NCI-H345 treated with DMSO at 0.1 percent for 48 hours (cell line): ENCODE results near the gene ABCC3.
"Not testable (repeated sequence)": the region's sequence is repeated elsewhere in the genome, so short reads cannot be mapped to it uniquely, and the experiment has no call there.

Source experiments
- DNase-seq: peaks from one replicate; lab custom pipeline; 2025; ENCODE audit not compliant: unreplicated experiment; lab: John Stamatoyannopoulos, UW

The ABCC3 gene

DNA sequence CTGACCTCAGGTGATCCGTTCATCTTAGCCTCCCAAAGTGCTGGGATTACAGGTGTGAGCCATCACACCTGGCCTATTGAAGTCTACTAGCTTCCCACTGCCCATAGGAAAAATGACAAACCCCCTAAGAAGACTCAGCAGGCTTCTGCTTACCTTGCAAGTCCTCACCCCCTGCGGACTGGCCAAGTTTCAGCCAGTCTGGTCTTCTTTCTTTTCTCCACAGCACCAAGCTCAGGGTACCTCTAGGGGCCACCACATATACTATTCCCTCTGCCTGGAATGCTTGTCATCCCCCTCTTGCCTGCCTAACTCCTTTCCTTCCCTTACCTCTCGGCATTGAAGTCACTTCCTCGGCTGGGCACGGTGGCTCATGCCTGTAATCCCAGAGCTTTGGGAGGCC is 31.2 kb downstream of the ABCC3 start:
- DNase-seq, result no peak

DNA sequence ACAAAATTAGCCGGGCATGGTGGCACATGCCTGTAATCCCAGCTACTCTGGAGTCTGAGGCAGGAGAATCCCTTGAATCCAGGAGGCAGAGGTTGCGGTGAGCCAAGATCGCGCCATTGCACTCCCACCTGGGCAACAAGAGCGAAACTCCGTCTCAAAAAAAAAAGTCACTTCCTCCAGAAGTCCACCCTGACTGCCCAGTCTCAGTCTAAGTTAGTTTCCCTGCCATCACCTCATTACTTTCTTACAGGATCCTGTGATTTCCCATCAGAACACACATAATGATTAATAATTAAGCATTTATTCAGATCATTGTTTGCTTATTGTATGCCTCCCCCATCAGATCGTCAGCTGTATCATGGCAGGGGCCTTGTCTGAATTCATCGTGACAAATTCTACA is 31.6 kb downstream of the ABCC3 start:
- no peak for DNase-seq

DNA sequence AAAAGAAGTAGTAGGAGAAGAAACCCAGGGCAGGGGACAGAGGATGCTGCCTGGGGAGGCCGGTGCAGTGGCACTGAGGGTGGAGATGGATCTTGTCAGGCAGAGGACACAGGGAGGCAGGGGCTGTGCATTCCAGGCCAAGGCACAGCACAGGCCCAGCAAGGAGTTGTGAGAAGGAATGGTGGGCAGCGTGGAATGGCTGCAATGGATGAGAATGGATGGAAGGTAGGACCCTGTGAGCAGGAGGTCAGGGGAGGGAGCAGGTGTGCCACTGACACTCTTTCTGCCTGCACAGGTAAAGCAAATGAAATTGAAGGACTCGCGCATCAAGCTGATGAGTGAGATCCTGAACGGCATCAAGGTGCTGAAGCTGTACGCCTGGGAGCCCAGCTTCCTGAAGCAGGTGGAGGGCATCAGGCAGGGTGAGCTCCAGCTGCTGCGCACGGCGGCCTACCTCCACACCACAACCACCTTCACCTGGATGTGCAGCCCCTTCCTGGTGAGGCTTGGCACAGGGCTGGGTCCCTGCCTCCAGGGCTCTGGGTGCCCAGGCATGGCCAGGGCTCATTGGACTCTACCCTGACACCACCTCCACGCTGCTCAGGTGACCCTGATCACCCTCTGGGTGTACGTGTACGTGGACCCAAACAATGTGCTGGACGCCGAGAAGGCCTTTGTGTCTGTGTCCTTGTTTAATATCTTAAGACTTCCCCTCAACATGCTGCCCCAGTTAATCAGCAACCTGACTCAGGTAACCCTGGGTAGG is 32.8 kb downstream of the ABCC3 start:
- no peak for DNase-seq

DNA sequence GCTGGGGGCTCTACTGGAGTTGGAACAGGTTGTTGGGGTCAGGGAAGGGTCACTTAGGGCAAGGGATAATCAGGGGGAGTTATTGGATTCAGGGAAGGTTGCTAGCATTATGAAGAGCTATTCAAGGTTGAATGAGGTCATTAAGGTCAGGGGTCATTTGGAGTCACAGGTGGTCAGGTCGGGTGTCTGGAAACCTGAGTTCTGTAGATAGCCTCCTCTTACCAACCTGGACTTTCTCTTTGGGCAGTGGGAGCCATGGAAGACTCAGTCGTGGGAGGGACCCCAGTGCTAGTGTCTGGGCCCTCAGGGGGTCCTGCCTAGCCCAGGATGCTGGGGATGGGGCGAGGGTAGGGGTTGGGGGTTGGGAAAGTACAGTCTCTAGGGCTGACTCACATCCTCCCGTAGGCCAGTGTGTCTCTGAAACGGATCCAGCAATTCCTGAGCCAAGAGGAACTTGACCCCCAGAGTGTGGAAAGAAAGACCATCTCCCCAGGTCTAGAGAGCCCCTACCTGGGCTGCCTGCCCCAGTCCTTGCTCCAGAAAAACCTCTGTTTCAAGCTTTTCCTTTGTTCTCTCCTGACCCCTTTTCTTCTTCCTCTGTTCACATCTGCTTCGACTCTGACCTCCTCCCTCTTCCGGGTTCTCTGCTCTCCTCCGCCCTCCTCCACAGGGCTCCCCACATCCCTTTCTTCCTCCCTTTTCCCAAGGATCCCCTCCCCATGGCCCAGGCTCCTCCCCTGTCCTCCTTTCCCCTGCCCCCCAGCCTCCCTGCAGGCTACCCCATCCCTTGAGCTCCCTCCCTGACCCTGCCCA is 33.5 kb downstream of the ABCC3 start:
- no peak for DNase-seq

DNA sequence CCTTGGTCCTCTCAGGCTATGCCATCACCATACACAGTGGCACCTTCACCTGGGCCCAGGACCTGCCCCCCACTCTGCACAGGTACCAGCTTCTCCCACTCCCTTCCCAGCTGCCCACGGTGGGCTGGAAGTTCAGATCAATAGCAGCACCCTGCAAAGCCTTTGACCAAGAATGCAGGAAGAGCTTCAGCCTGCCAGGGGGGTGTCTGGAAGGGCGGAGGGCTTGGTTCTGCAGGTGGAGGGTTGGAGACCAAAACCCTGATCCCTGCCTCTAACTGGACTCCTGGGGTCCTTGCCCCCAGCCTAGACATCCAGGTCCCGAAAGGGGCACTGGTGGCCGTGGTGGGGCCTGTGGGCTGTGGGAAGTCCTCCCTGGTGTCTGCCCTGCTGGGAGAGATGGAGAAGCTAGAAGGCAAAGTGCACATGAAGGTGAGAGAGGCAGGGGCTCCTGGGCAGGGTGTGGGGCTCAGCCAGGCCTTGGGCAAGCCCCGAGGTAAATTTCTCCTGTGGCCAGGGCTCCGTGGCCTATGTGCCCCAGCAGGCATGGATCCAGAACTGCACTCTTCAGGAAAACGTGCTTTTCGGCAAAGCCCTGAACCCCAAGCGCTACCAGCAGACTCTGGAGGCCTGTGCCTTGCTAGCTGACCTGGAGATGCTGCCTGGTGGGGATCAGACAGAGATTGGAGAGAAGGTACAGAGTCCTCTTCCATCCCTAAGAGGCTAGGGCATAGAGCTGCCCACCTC is 34.3 kb downstream of the ABCC3 start:
- no peak for DNase-seq

DNA sequence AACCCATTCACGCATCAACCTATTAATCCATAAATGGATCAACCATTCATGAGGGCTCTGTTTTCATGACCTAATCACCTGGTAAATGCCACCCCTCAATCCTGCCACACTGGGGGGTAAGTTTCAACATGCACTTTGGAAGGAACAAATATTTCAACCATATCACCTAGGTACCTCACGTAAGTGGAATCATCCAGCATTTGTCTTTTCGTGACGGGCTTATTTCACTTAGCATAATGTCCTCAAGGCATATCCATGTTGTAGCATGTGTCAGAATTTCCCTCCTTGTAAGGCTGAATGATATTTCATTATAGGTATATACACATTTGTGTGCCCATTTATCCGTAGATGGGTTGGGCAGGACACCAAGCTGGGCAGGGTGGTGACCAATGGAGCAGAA is 37.4 kb downstream of the ABCC3 start:
- no peak for DNase-seq

DNA sequence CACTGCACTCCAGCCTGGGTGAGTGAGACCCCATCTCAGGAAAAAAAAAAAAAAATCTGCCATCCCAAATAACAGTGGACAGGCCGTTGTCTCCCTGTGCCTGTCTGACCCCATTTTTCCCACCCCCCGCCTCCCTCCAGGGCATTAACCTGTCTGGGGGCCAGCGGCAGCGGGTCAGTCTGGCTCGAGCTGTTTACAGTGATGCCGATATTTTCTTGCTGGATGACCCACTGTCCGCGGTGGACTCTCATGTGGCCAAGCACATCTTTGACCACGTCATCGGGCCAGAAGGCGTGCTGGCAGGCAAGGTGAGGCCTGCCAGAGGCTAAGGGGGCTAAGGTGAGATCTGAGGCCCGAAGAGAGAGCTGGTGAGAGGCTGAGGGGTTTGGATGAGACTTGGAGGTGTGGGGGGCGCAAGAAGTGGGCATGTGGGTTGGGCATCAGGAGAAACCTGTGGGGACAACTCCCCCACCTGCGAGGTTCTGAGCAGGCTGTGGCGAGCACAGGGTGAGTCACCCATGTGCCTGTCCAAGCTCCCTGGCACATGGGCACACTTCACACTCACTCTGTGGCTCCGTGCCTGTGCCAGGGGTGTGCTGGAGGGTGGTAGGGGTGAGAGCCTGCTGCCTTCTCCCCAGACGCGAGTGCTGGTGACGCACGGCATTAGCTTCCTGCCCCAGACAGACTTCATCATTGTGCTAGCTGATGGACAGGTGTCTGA is 38.3 kb downstream of the ABCC3 start:
- no peak for DNase-seq

DNA sequence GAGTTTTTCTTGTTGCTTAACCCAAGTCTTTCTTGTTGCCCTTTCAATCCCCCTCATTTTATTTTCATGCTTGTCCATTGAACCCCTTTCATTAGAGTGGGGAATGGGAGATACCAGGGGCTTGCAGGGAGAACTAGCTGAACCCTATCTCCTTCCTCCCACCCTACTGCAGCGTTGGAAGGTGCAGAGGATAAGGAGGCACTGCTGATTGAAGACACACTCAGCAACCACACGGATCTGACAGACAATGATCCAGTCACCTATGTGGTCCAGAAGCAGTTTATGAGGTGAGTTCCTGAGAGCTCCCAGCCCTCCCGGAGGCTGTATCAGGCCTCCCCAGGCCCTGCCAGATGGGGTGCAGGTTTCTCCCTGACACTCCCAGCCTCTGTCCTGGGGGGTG is 40.5 kb downstream of the ABCC3 start:
- DNase-seq, result no peak

DNA sequence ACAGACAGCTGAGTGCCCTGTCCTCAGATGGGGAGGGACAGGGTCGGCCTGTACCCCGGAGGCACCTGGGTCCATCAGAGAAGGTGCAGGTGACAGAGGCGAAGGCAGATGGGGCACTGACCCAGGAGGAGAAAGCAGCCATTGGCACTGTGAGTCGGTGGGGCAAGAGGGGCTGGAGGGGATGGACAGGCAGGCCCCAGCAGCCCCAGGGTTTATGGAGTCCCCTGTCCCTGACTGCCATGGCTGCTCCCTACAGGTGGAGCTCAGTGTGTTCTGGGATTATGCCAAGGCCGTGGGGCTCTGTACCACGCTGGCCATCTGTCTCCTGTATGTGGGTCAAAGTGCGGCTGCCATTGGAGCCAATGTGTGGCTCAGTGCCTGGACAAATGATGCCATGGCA is 40.9 kb downstream of the ABCC3 start:
- no peak for DNase-seq

DNA sequence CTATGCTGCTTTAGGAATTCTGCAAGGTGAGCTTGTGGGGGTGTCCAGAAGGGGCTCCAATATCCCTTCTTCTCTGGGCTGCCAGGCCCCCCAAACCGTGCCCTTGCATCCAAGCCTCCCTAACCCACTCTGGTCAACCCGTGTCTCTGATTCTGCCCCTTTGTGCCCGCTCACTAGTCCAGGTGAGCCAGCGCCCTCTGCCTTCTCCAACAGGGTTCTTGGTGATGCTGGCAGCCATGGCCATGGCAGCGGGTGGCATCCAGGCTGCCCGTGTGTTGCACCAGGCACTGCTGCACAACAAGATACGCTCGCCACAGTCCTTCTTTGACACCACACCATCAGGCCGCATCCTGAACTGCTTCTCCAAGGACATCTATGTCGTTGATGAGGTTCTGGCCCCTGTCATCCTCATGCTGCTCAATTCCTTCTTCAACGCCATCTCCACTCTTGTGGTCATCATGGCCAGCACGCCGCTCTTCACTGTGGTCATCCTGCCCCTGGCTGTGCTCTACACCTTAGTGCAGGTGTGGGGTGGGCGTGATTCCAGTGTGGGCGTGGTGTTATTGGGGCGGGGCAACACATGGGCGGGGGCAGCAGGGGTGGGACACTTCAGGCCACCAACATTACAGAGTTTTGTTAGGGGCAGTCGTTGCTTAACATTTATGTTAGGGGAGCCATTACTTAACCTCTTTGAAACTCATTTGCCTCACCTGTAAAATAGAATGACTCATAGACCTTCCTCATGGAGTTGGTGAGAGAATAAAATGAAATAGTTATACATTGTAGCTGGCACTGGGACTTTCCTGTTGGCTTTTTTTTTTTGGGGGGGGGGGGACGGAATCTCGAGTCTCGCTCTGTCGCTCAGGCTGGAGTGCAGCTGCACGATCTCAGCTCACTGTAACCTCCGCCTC is 41.6 kb downstream of the ABCC3 start:
- DNase-seq, result no peak

DNA sequence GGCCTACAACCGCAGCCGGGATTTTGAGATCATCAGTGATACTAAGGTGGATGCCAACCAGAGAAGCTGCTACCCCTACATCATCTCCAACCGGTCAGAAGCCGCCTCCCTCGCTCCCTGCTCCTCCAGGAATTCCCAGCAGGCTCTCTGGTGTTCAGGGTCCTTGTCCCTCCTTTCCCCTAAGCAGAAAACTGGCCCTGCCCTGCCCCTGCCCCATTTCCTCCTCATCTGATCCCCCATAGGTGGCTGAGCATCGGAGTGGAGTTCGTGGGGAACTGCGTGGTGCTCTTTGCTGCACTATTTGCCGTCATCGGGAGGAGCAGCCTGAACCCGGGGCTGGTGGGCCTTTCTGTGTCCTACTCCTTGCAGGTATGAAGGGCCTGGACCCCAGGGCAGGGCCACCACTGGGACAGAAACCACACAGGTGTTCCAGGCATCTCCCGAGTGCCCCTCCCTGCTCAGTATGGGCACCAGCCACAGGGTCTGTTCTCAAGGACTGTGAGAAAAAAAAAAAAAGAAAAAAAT is 43.2 kb downstream of the ABCC3 start:
- no peak for DNase-seq

DNA sequence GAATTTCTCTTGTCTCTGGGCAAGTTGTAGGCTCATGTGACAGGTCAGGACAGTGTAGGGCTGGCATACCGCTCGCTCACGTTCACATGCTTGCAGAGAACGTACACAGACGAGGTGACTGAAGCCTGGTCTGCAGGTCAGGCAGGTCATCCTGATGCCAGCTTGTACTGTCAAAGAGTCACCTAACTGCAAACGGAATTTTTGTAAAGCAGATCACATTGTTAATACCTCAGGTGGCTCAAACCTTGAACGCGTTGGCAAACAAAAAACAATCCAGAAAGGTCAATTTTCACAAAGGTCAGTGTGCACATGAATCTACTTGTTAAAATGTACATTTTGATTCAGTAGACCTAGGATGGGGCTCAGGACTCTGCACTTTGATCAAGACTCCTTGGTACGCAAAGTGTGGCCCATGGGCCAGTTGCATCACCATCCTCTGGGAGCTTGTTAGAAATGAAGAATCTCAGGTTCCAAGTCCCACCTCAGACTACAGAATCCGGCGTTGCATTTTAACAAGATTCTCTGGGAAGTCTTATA is 44.4 kb downstream of the ABCC3 start:
- DNase-seq, result no peak

DNA sequence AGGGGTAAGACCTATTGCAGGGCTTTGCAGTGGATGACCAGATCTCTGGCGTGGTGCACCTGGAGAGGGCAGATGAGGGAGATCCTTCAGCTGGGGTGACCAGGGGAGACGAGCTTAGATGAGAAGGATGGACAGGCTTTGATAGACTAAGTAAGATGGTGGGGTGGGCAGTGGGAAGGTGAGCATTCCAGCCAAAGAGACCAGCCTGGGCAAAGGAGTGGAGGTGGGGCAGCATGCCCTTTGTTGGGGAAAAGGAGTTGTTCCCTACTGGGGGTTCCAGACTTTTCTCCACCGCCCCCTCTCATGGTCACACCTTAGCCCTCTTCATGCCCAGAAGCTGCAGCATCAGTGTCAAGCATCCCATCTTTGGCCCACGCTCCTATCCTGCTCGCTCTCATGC is 45.4 kb downstream of the ABCC3 start:
- DNase-seq, result no peak

DNA sequence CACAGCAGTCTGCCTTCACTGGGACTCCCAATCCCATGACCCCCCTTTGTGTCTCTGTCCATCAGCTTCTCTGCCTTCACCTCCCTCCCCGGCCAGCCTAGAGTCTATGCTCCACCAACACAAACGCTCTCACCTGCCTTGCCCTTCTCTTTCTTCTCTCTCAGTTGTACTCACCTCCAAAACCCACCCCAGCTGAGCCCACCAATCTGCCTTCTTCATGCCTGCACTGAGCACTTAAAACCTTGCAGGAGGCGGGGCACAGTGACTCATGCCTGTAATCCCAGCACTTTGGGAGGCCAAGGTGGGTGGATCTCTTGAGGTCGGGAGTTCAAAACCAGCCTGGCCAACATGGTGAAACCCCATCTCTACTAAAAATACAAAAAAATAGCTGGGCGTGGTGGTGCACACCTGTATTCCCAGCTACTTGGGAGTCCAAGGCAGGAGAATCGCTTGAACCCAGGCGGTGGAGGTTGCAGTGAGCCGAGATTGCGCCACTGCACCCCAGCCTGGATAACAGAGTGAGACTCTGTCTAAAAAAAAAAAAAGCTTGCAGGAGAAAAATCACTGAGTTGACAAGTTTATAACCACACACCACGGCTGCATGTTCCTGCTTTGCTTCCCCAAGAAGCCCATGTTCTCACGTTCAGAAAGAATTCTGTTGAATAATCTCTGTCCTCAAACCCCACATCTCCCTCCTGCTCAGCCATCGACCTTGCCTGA is 46.0 kb downstream of the ABCC3 start:
- DNase-seq, result not testable (repeated sequence)

DNA sequence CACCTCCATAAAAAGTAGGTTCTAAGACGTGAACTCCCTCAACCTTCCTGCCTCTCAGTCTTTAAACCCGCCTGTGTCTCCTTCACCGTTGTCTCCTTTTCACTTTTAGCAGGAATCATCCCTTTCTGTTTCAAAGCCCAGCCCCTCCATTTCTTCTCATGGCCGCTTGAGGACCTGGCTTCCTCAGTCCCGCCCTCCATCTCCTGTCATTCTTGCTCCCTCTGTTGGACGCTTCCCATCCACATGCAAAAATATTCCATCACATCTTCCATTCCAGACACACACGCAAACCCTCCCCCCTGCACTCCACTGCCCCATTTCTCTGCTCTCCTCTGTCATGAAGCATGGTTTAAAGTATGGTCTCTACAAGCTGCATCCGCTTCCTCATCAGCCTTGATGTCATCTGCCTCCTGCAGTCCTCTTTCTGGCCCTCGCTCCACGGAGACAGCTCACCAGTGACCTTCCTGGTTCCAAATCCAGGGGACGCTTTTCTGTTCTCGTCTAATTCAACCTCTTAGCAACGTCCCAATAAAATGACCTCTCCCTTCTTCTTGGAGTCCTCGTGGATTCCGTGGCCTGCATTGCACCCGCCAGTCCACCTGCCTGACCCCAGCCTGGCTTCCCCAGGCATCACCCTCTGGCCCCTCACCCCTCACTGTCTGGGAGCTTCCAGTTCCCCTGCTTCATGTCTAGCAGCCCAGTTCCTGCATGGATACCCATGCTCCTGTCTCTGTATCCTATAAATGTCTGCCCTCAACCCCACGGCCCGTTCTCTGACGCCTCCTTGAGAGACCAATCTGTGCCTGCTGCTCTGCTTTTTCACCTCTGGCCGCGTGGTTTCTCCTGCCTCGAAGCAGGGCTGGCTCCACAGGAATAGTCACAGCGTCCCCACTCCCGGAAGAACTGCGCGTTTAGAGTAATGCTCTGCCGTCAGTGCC is 46.9 kb downstream of the ABCC3 start:
- DNase-seq, result no peak

DNA sequence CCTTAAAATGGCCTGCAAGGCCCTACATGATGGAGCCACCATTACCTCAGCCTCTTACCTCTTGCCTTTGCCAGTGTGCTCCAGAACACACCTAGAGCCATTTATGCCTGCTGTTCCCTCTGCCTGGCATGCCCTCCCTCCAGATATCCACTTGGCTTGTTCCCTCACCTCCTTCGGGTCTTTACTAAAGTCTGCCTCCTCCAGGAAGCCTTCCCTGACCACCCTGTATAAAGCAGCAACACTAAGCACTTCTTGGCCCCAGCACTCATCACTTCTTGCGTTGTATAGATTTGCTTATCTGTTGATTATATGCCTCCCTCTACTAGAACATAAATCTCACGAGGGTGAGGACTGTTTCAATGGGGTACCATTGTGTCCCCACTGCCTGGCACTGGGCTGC is 47.8 kb downstream of the ABCC3 start:
- no peak for DNase-seq

DNA sequence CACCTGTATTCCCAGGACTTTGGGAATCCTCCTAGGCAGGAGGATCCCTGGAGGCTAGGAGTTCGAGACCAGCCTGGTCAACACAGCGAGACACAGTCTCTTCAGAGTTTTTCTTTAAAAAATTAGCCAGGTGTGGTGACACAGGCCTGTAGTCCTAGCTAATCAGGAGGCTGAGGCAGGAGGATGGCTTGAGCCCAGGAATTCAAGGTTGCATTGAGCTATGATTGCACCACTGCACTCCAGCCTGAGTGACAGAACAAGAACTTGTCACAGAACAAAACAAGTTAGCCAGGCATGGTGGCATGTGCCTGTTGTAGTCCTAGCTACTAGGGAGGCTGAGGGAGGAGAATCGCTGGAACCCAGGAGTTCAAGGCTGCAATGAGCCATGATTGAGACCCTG is 48.3 kb downstream of the ABCC3 start:
- no peak for DNase-seq
